Motor neuron (in vitro differentiated cells): Measurements from ENCODE around the gene TIMM8B. TPM values are rescaled to one million over a fixed set of nuclear protein-coding genes. Genes with fewer than 3 reads are reported as not detected.
"Not testable (repeated sequence)": the region's sequence is repeated elsewhere in the genome, so short reads cannot be mapped to it uniquely, and the experiment has no call there.

ENCODE experiments used
- ATAC-seq, 8 experiments: fragments of 200-7000 bp; cut with Tn5 transposase; replicated peaks in 6 of 8; 2 replicates each; pipeline ENCODE4 v1.8.0; 2021; ENCODE audit warnings: mild to moderate bottlenecking in 8 of 8, moderate library complexity in 8 of 8
- H3K27ac ChIP-seq, 2 donors: fragments of 250-450 bp; sonication (Bioruptor Pico); 2 replicates each; pipeline ENCODE4 v1.9.0; 2021; ENCODE audit warnings: antibody characterized with exemption in 2 of 2, mild to moderate bottlenecking in 2 of 2, moderate library complexity in 1 of 2
- H3K4me1 ChIP-seq, 2 donors: fragments of 250-450 bp; sonication (Bioruptor Pico); replicated peaks in 1 of 2; 2 replicates each; pipeline ENCODE4 v1.6.1; 2021; ENCODE audit warnings: antibody characterized with exemption in 2 of 2, mild to moderate bottlenecking in 2 of 2, moderate library complexity in 1 of 2
- H3K4me3 ChIP-seq, 5 donors: fragments of 250-450 bp; sonication (Bioruptor Pico); 2 replicates each; pipeline ENCODE4 v1.9.0; 2021; ENCODE audit warnings: antibody characterized with exemption in 5 of 5, mild to moderate bottlenecking in 5 of 5, moderate library complexity in 4 of 5
- WGBS, 10 experiments: fragments of 450-650 bp; shearing (Covaris generic); methylation state at CpG; one replicate each; pipeline ENCODE4 v1.0.0; 2022; 5-methylcytosine and 5-hydroxymethylcytosine counted together
- in situ Hi-C, 9 experiments: fragments of 400-800 bp; cut with MboI; loops; one replicate each; pipeline ENCODE4 v1.15.0; 2021; ENCODE audit warnings: low sequenced_read_pairs in 9 of 9, low pct_unique_long_range_greater_than_20kb in 2 of 9; ENCODE audit not compliant: unreplicated experiment in 9 of 9
- total RNA-seq, 8 experiments: library from RNA; unstranded; fragments of 300-600 nt; gene quantifications; 2 replicates each; pipeline versions ENCODE4 v1.2.3 to v1.2.4, GENCODE V29; 2022

The TIMM8B gene
- total RNA-seq, 8 experiments from 2014 or later: 94.3 to 189 (median 128) TPM

DNA sequence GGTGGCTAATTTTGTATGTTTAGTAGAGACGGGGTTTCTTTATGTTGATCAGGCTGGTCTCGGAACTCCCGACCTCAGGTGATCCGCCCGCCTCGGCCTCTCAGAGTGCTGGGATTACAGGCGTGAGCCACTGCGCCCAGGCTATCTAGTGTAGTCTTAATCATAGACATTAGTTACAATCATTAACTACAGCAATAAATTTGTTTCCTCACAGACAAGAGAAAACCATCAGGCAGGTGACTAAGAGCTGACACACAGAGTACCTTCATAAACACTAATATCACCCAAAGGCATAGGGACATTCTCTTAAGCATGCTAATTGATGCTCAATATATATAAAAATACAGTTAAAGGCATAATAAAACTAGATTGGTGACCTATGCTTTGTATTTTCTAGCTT is 19.5 kb upstream of the TIMM8B start:
- ATAC-seq: peak in 1 of 8 experiments; percentile 51
- WGBS, 10 experiments: 91 to 100% (median 96%) methylated on average over 4 to 8 of the region's 8 CpGs; no CpG with 5 or more reads in 7 of the 10 experiments
- in situ Hi-C loops: no loop called here
- Histone ChIP-seq H3K4me1 (no peaks in the 10 kb centered on the region), H3K27ac (no peak overlapping the region), H3K4me3 (no peak overlapping the region)

- Histone ChIP-seq H3K4me3 (no peak overlapping the region), H3K4me1 (no peaks in the 10 kb centered on the region), H3K27ac (no peak overlapping the region)
- in situ Hi-C loops: no loop called here
- 40 to 100% (median 93%) methylated on average over 1 to 6 of the region's 6 CpGs for WGBS, 10 experiments
- no peak for ATAC-seq
Measured at GRCh38 chr11:112103446-112103845, 16.9 kb upstream of the TIMM8B start.

DNA sequence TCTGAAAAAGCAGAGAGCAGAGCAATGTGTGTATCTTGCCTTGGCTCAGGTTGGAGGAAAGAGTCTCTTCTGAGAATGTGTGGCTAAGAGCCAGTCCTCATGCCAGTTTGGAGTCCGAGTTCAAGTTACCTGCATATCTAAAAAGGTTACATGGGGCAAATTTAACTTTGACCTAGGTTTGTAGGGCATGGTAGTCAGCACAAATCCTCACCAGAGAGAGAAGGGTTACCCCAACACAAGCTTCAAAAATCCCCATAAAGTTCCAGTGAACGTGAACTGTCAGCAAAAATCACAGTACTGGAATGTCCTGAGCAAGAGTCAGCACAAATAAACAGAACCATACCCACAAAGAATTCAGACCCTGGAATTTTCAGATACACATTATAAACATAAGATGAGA is 13.9 kb upstream of the TIMM8B start:
- in situ Hi-C loops: no loop called here
- Histone ChIP-seq H3K4me3 (no peak overlapping the region), H3K4me1 (no peaks in the 10 kb centered on the region), H3K27ac (no peak overlapping the region)
- no peak for ATAC-seq
- WGBS, 10 experiments: 61 to 100% (median 82%) methylated on average over 1 to 2 of the region's 2 CpGs; no CpG with 5 or more reads in 5 of the 10 experiments

DNA sequence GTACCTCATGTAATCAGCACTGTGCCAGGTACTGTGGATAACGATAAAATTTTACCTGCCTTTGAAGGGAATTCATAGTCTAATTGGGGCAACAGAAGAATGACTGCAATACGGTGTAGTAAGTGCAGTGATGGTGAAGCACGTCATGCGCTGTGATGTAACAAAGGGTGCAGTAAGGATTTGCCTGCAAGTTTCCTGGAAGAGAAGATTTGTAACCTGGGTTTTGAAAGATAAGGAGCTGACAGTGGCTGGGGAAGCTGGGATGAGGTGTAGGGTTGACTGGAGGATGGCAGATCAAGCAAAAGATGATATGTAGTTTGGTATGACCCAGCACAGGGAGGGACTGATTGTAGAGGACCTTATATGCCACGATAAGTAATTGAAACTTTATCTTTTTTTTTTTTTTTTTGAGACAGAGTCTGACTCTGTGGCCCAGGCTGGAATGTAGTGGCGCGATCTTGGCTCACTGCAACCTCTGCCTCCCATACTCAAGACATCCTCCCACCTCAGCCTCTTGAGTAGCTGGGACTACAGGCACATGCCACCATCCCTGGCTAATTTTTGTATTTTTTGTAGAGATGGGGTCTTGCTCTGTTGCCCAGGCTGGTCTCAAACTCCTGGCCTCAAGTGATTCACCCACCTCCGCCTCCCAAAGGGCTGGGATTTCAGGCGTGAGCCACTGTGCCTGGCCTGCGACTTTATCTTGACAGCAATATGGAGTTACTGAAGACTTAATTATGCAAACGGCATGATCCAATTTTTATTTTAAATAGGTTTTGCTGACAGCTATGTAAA is 11.4 kb upstream of the TIMM8B start:
- in situ Hi-C loops: loop anchor here in 1 of 9 experiments (25.0 kb wide), 1 partner anchor 164 kb away; the partner anchor contains the start of gene PLET1

DNA sequence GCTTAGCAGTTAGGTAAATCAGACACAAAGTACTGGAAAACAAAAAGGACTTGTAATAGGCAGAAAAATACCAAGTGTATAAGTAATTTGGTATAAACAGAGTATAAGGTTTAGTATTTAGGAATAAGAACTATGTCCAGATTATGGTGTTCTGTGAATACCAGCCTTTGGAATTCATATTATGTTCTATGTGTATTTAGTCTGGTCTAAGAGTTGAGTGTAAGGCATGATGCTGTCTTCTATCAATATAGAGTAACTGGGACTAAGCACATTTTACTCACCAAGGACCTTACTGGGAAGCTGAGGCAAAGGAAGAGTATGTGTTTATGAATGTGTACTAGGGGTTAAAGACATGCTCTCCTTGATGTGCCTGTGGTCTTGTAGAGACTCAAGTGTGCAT is 9.6 kb upstream of the TIMM8B start:
- no peak for ATAC-seq
- Histone ChIP-seq H3K4me3 (no peak overlapping the region), H3K27ac (no peak overlapping the region), H3K4me1 (no peaks in the 10 kb centered on the region)
- in situ Hi-C loops: loop anchor here in 1 of 9 experiments (25.0 kb wide), 1 partner anchor 166 kb away; the partner anchor contains the start of gene PLET1

More for the DNA sequence above, 11.4 kb upstream of the TIMM8B start:
- Histone ChIP-seq H3K27ac (no peak overlapping the region), H3K4me1 (no peaks in the 10 kb centered on the region), H3K4me3 (no peak overlapping the region)
- ATAC-seq: no peak
- 70 to 98% (median 88%) methylated on average over 3 to 10 of the region's 11 CpGs for WGBS, 10 experiments

DNA sequence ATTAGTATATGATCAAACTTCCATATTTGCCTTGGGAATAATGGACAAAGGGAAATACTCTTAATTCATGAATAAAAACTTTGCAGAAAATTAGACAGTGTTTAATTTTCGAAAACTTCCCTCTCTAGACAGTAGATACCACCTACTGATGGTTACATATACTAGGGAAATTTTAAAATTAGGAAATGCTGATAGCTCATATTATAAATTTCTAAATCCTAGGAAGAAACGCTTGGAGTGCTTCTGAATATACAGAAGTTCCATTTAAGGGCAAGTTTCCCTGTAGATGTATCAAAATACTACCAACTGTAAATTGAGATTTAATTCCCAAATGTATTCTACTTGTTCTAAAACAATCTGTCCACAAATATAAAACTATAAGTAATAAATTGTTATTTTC is 8.7 kb upstream of the TIMM8B start:
- WGBS, 10 experiments: 90 to 100% (median 100%) methylated on average over 1 to 2 of the region's 2 CpGs; no CpG with 5 or more reads in 1 of the 10 experiments
- in situ Hi-C loops: loop anchor here in 1 of 9 experiments (25.0 kb wide), 1 partner anchor 167 kb away; the partner anchor contains the start of gene PLET1
- H3K4me3 ChIP-seq, H3K4me1 ChIP-seq, ATAC-seq, H3K27ac ChIP-seq: not testable (repeated sequence)

DNA sequence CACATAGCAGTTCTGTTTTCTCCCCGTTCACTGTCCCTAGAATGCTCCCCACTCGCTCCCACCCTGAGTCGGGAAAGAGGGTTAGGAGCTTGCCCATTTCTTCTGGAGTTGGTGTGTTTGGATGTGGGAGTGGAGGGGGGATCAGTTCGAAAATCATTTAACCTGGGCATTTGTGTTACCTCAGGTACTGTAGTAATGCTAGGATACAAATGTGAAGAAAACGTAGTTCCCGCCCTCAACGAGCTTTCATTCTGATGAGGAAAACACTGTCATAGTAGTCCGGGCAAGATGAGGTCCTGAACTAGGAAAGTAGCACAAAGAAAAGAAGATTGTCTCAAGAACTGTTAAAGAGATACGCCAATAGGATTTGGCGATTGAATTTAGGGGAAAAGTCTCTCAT is 656 bp upstream of the TIMM8B start:
- Histone ChIP-seq H3K4me3 (peak overlapping the region; percentile 80 to 97 (median 88)), H3K4me1 (peaks cover 17 to 19% of the 10 kb centered on the region in 2 donors), H3K27ac (peak overlapping the region; percentile 82 to 92)
- WGBS, 10 experiments: 0 to 67% (median 15%) methylated on average over 1 to 10 of the region's 10 CpGs
- peak in 6 of 8 experiments; percentile 2 to 20 (median 10) for ATAC-seq
- in situ Hi-C loops: loop anchor here in 1 of 9 experiments (25.0 kb wide), 1 partner anchor 175 kb away; the partner anchor contains the start of gene PLET1

DNA sequence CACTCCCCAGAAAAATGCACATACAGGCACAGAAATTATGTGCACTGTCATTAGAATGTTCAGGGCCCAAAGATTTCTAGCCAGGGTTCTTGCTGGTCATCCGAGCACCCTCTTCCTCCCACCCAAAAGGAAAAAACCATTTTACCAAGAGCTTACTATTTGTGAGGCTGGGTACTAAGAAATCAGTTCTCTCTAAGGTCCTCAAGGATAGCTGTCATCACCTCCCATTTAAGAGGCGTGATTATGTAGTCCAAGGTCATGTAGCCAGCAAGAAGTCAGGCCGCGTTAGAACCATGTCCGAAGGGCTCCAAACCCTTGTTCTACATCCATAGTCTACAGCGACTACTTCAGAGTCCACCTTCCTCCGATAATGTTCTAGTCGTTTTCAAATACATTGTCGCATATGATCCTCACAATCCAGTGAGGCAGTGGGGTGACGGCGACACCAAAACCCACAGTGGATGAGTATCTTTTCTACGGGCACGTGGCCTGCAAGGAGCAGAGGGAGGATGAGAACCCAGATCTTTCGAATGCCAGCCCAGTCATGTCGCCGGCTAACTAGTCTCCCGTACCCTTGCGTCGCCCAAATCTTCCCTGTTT is 634 bp downstream of the TIMM8B start:
- peak; percentile 26 to 61 (median 38) for ATAC-seq
- Histone ChIP-seq H3K4me1 (peaks cover 17 to 19% of the 10 kb centered on the region in 2 donors), H3K27ac (peak overlapping the region; percentile 73 to 92), H3K4me3 (peak overlapping the region; percentile 80 to 97 (median 88))
- WGBS, 10 experiments: 0 to 20% (median 0%) methylated on average over 1 to 16 of the region's 19 CpGs; no CpG with 5 or more reads in 2 of the 10 experiments
- in situ Hi-C loops: loop anchor here in 1 of 9 experiments (25.0 kb wide), 1 partner anchor 176 kb away; the partner anchor contains the start of gene PLET1

GRCh38 chr11:112082729-112083128 is 3.8 kb downstream of the TIMM8B start:
- Histone ChIP-seq H3K27ac (no peak overlapping the region), H3K4me3 (no peak overlapping the region), H3K4me1 (peaks cover 10 to 12% of the 10 kb centered on the region in 2 donors)
- ATAC-seq: no peak
- WGBS, 10 experiments: 43 to 100% (median 74%) methylated on average over 2 to 4 of the region's 4 CpGs
- in situ Hi-C loops: loop anchor here in 1 of 9 experiments (25.0 kb wide), 1 partner anchor 180 kb away; the partner anchor contains the start of gene PLET1

GRCh38 chr11:112073941-112074811 is 12.4 kb downstream of the TIMM8B start, which contains the start of the genes NKAPD1 and PIH1D2:
Gene NKAPD1 (plus strand): TSS chr11:112074299. CDS start chr11:112075575, 1,276 bp downstream.
Gene PIH1D2 (minus strand): TSS chr11:112074017. CDS start chr11:112073174, 843 bp downstream.
- Histone ChIP-seq H3K4me3 (peak within 1 kb of the TSS; percentile 74 to 95 (median 85)), H3K4me1 (peaks cover 2 to 7% of the 10 kb centered on the region in 2 donors), H3K27ac (peak within 1 kb of the TSS; percentile 95 to 96)
- 0 to 5% (median 0%) methylated on average over 3 to 13 of the region's 43 CpGs; no CpG with 5 or more reads in 3 of the 10 experiments for WGBS, 10 experiments
- in situ Hi-C loops: no loop called here
- ATAC-seq: peak; percentile 89 to 94 (median 92)

- WGBS, 10 experiments: 31 to 100% (median 100%) methylated on average over 1 of the region's 1 CpG; no CpG with 5 or more reads in 2 of the 10 experiments
- no peaks in the 10 kb centered on the region for H3K4me1 ChIP-seq
- no peak overlapping the region for H3K4me3 ChIP-seq
- no peak for ATAC-seq
- H3K27ac ChIP-seq: no peak overlapping the region
- in situ Hi-C loops: no loop called here
Measured at GRCh38 chr11:112062923-112063322, 23.6 kb downstream of the TIMM8B start.

GRCh38 chr11:112058103-112058502 is 28.5 kb downstream of the TIMM8B start:
- H3K4me1 ChIP-seq: no peaks in the 10 kb centered on the region
- peak in 2 of 8 experiments; percentile 20 to 44 for ATAC-seq
- H3K4me3 ChIP-seq: no peak overlapping the region
- in situ Hi-C loops: no loop called here
- no peak overlapping the region for H3K27ac ChIP-seq
- WGBS, 10 experiments: 17 to 100% (median 100%) methylated on average over 1 of the region's 1 CpG; no CpG with 5 or more reads in 2 of the 10 experiments
